NCI-H1105 treated with DMSO at 0.1 percent for 48 hours (cell line): ENCODE data around the gene NCAPH2.

Experiments used
- DNase-seq: peaks from one replicate; lab custom pipeline; 2025; lab: John Stamatoyannopoulos, UW

NCAPH2 gene

GRCh38 chr22:50474710-50475651, 33.0 kb upstream of the NCAPH2 start, which contains the start of gene SBF1:
SBF1 (minus strand) TSS chr22:50475035; CDS start chr22:50474840, 195 bp downstream.
- peak; percentile 73 for DNase-seq

GRCh38 chr22:50475652-50476002, 32.4 kb upstream of the NCAPH2 start:
- no peak for DNase-seq

GRCh38 chr22:50476868-50477267, 31.2 kb upstream of the NCAPH2 start:
- DNase-seq: no peak

- no peak for DNase-seq
Measured at GRCh38 chr22:50477923-50478322, 30.1 kb upstream of the NCAPH2 start.

GRCh38 chr22:50479721-50480120, 28.3 kb upstream of the NCAPH2 start:
- DNase-seq: no peak

- no peak for DNase-seq
Measured at GRCh38 chr22:50481045-50481439, 27.0 kb upstream of the NCAPH2 start.

- no peak for DNase-seq
Measured at GRCh38 chr22:50481440-50482106, 26.5 kb upstream of the NCAPH2 start, which contains the start of gene ADM2. ADM2 (plus strand) TSS chr22:50481543; CDS start chr22:50481848, 305 bp downstream.

- peak; percentile 24 for DNase-seq
Measured at GRCh38 chr22:50482107-50483074, 25.6 kb upstream of the NCAPH2 start.

GRCh38 chr22:50483106-50483505, 24.9 kb upstream of the NCAPH2 start:
- no peak for DNase-seq

- no peak for DNase-seq
Measured at GRCh38 chr22:50483556-50483955, 24.5 kb upstream of the NCAPH2 start.

- no peak for DNase-seq
Measured at GRCh38 chr22:50483977-50484853, 23.8 kb upstream of the NCAPH2 start.

- DNase-seq: peak; percentile 24
Measured at GRCh38 chr22:50485221-50486131, 22.5 kb upstream of the NCAPH2 start.

GRCh38 chr22:50486561-50487289, 21.3 kb upstream of the NCAPH2 start, which contains the start of gene MIOX:
MIOX (plus strand) TSS chr22:50486859; CDS start chr22:50486898, 39 bp downstream.
- no peak for DNase-seq

GRCh38 chr22:50487290-50488005, 20.6 kb upstream of the NCAPH2 start:
- no peak for DNase-seq

- no peak for DNase-seq
Measured at GRCh38 chr22:50488006-50488677, 19.9 kb upstream of the NCAPH2 start.

GRCh38 chr22:50488886-50489285, 19.1 kb upstream of the NCAPH2 start:
- no peak for DNase-seq

GRCh38 chr22:50489363-50490243, 18.4 kb upstream of the NCAPH2 start:
- DNase-seq: no peak
